ENCODE results near the gene MUC3A. TPM values are rescaled to one million over a fixed set of nuclear protein-coding genes. Genes with fewer than 3 reads are reported as not detected.
"Not testable (repeated sequence)": the region's sequence is repeated elsewhere in the genome, so short reads cannot be mapped to it uniquely, and the experiment has no call there.

Gene MUC3A
- total and polyA plus RNA-seq, 10 of the 15 experiments (the other 5 are each of a cell fraction or from before 2014, with no cell fraction given) = 0.07 to 0.10 TPM; not detected in 8

- no TSS peak for BruUV-seq (replicated peaks)
- Histone ChIP-seq H3K36me3 (ENCODE audit: control insufficient read depth in 2 of 2, insufficient read depth in 2 of 2, low read length in 1 of 2) (no peaks in the 10 kb centered on the region), H3K9me3 (replicated peaks; ENCODE audit: control insufficient read depth, insufficient read depth, low read length) (no peaks in the 10 kb centered on the region), H4K20me1 (ENCODE audit: control insufficient read depth, insufficient read depth) (no peaks in the 10 kb centered on the region), H3K4me3 (no peak overlapping the region), H3K9ac (ENCODE audit: control insufficient read depth, insufficient read depth, low read length) (no peak overlapping the region), H3K4me1 (ENCODE audit: control insufficient read depth, insufficient read depth, low read length) (no peaks in the 10 kb centered on the region), H3K27me3 (replicated peaks in 1 of 2; ENCODE audit: control insufficient read depth in 2 of 2, insufficient read depth in 2 of 2, low read length in 1 of 2) (no peaks in the 10 kb centered on the region), H2AFZ (ENCODE audit: control insufficient read depth, low read depth, low read length) (no peak overlapping the region), H3K27ac (ENCODE audit: control insufficient read depth, insufficient read depth) (no peak overlapping the region), H3K79me2 (ENCODE audit: control insufficient read depth, insufficient read depth, low read length) (no peaks in the 10 kb centered on the region), H3K4me2 (ENCODE audit: control insufficient read depth, insufficient read depth) (no peak overlapping the region)
- ChIA-PET RAD21 (ENCODE audit: unreplicated experiment) (no interaction called here), SMC1A (ENCODE audit: uncharacterized antibody, unreplicated experiment) (no interaction called here), POLR2A (no interaction called here), CTCF (no interaction called here)
- ATAC-seq (no peak), DNase-seq (ENCODE audit: low read depth, low spot score) (no peak), FAIRE-seq (no peak)
- in situ Hi-C loops (cut with MboI) (no loop called here), intact Hi-C loops (cut with micrococcal nuclease; ENCODE audit: unreplicated experiment) (no loop called here)
- WGBS (ENCODE audit: insufficient coverage, insufficient replicate concordance, low lambda C conversion rate, missing lambda C conversion rate) = 97% methylated on average over 5 of the region's 5 CpGs
- TF ChIP-seq STAT3 (IDR thresholded peaks at IDR 0.05; ENCODE audit: low read depth, low read length) (no peak), IKZF1 (conservative IDR thresholded peaks at IDR 0.05) (no peak), RAD21 (IDR thresholded peaks at IDR 0.05; ENCODE audit: insufficient read depth, low read depth, low read length) (no peak), HDGF (IDR thresholded peaks at IDR 0.05) (no peak)
These were observed 40.8 kb upstream of the MUC3A start for GRCh38 chr7:100908512-100908911.

DNA sequence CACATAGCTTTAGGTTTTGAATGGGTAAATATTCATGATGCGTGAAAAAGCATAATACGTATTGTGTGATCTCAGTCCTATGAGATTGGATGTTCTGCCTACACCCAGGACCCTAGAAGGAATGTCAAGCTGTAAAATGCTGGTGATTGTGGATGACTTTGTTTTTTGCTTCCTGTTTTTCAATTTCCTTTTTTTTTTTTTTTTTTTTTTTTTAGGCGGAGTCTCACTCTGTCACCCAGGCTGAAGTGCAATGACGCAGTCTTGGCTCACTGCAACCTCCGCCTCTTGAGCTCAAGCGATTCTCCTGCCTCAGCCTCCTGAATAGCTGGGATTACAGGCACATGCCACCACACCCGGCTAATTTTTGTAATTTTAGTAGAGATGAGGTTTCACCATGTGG is 38.9 kb upstream of the MUC3A start:
- DNase-seq (ENCODE audit: low read depth, low spot score); H3K4me1 ChIP-seq (ENCODE audit: control insufficient read depth, insufficient read depth, low read length); H3K9ac ChIP-seq (ENCODE audit: control insufficient read depth, insufficient read depth, low read length); H3K79me2 ChIP-seq (ENCODE audit: control insufficient read depth, insufficient read depth, low read length); H3K4me2 ChIP-seq (ENCODE audit: control insufficient read depth, insufficient read depth); H4K20me1 ChIP-seq (ENCODE audit: control insufficient read depth, insufficient read depth); H3K4me3 ChIP-seq; in situ Hi-C loops (cut with MboI); POLR2A ChIA-PET; H3K9me3 ChIP-seq (replicated peaks; ENCODE audit: control insufficient read depth, insufficient read depth, low read length); H3K27ac ChIP-seq (ENCODE audit: control insufficient read depth, insufficient read depth); RAD21 ChIA-PET (ENCODE audit: unreplicated experiment); intact Hi-C loops (cut with micrococcal nuclease; ENCODE audit: unreplicated experiment); FAIRE-seq; H2AFZ ChIP-seq (ENCODE audit: control insufficient read depth, low read depth, low read length); BruUV-seq (replicated peaks); H3K27me3 ChIP-seq (replicated peaks in 1 of 2; ENCODE audit: control insufficient read depth in 2 of 2, insufficient read depth in 2 of 2, low read length in 1 of 2); H3K36me3 ChIP-seq (ENCODE audit: control insufficient read depth in 2 of 2, insufficient read depth in 2 of 2, low read length in 1 of 2); ATAC-seq: not testable (repeated sequence)
- CTCF ChIA-PET = interaction anchor here (0.6 to 1.2 kb wide), 3 partner anchors 10 to 12 kb away, joined by 3 to 4 read pairs (median 3); no protein-coding TSS in a partner anchor
- SMC1A ChIA-PET (ENCODE audit: uncharacterized antibody, unreplicated experiment) = interaction anchor here (1.2 kb wide), 1 partner anchor 9 kb away, joined by 4 read pairs; no protein-coding TSS in a partner anchor
- WGBS (ENCODE audit: insufficient coverage, insufficient replicate concordance, low lambda C conversion rate, missing lambda C conversion rate) = 65% methylated on average over 5 of the region's 7 CpGs
